Femur (tissue), 1 donor: ENCODE results near the gene SENP7.
"Not testable (repeated sequence)": the region's sequence is repeated elsewhere in the genome, so short reads cannot be mapped to it uniquely, and the experiment has no call there.

Experiments
- DNase-seq: peaks from one replicate; pipeline ENCODE4 v3.0.0-alpha.2; 2017

Gene SENP7

DNA sequence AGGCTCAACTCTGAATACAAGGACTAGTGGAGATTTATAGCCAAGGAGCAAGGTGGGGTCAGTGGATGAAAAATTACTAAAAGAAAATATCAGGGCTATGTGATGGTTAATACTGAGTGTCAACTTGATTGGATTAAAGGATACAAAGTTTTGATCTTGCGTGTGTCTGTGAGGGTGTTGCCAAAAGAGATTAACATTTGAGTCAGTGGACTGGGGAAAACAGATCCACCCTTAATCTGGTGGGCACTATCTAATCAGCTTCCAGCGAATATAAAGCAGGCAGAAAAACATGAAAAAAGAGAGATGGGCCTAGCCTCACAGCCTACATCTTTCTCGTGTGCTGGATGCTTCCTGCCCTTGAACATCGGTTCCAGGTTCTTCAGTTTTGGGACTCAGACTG, 14.4 kb upstream of the SENP7 start:
- DNase-seq: no peak

DNA sequence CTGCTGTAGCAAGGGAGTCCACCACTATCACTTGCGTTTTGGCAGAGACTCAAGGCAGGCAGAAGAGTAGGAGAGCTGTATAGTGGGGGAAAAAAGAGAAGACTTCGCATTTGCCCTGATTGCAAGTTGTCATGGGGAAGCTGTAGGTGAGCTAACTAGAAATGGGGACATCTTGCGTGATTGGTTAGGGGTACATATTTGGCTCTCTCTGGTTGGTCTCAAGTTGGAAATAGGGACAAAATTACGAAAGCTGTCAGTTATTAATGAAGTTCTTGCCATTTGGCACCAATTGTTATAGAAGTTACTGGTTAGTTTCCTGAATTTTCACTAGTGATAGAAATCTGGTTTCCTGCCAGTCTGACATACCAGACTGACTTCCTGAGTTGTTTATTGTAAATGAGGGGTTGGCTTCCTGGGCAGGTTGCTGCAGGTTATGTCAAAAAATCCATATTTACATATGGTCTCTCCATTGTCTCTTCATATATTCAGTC, 8.2 kb upstream of the SENP7 start:
- no peak for DNase-seq

DNA sequence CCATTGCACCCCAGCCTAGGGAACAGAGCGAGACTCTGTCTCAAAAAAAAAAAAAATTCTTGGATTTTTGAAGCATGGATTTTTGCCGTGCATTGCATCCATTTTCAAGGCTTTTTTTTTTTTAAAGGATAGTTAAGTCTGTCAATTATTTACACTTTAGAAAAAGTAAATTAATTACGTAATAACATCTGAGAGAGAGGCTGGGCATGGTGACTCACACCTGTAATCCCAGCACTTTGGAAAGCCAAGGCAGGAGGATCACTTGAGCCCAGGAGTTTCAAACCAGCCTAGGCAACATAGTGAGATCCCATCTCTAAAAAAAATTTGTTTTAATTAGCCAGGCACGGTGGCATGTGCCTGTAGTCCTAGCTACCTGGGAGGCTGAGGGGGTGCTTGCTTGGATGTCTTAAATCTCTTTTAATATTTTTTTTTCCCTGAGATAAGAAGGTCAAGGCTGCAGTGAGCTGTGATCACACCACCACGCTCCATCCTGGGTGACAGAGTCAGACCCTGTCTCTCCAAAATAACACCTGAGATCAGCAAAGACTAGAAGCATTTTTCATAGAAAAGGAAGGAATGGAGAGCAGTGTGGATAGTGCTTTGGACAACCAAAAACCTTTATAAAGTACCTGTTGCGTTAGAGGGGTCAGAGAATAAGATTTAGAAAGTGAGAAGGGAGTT, 6.8 kb upstream of the SENP7 start:
- DNase-seq: no peak

- no peak for DNase-seq
Measured at GRCh38 chr3:101518421-101518871, 5.4 kb upstream of the SENP7 start.

DNA sequence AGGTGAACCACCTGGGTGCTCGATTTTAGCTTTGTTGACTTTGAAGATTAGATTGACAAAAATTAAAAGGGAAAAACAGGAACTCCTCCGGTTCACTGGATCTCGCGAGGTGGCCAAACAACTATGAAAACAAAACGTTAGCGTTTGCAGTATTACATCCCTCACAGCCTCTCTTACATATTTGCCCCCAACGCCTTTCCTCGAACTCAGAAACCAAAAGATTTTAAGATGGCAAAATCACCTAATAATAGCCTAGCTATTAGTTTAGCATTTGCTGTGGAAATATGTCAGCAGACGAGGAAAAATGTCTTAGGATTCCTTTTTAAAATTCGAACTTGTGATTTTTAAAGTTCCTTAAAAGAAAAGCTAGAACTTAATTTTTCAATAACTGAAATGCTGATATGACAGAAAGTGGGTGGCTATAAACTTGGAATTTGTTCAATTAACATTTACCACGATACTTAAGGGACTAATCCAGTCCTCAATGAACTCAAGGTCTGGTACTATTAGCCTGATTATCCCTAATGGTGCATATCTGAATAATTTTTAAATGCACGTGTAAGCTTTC, 491 bp upstream of the SENP7 start:
- DNase-seq: no peak

DNA sequence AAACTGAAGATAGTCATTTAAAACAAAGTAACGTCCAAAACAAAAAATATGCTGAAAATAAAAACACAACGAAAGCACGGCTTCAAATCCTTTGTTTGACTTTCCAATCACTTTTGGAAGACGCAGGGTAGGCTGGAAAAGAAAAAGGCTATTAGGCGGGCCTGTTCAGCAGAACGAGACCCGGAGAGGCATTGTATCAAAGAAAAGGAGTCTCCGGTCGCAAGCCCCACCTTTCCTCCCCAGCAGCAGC, 691 bp downstream of the SENP7 start:
- DNase-seq: no peak

DNA sequence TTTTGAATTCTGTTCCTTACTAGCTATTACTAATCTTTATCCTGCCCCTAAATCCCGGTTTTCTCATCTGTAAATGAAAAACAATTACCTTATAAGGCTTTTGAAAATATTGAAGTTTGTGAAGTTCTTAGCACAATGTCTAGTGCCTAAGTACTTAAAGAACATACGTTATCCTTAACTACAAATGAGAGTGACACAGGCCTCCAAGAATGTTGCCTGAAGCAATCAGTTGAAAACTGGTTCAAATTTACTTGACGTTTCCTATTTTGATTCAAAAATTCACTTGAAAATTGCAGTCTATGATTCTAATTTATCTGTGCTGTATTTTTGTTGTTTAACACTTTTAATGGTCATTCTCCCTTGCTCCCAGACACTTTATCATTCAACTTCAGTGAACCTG, 3.2 kb downstream of the SENP7 start:
- no peak for DNase-seq

- no peak for DNase-seq
Measured at GRCh38 chr3:101509281-101509680, 3.7 kb downstream of the SENP7 start.

GRCh38 chr3:101501783-101502182, 11.2 kb downstream of the SENP7 start:
- DNase-seq: no peak

- no peak for DNase-seq
Measured at GRCh38 chr3:101500208-101500607, 12.8 kb downstream of the SENP7 start.

GRCh38 chr3:101497803-101498202, 15.2 kb downstream of the SENP7 start:
- DNase-seq: no peak

GRCh38 chr3:101495552-101495951, 17.5 kb downstream of the SENP7 start:
- no peak for DNase-seq

GRCh38 chr3:101484805-101485620, 28.0 kb downstream of the SENP7 start:
- DNase-seq: no peak

DNA sequence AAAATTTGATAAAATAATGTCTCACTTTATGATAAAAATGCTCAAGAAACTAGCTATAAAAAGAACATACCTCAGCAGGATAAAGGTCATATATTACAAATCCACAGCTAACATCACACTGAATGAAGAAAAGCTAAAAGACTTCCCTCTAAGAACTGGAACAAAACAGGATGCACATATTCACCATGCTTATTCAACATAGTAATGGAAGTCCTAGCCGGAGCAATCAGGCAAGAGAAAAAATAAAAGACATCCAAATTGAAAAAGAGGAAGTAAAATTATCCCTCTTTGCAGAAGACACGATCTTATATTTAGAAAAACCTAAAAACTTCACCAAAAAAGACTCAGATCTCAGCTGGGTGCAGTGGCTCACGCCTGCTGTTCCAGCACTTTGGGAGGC, 34.0 kb downstream of the SENP7 start:
- DNase-seq: no peak

- not testable (repeated sequence) for DNase-seq
Measured at GRCh38 chr3:101474841-101475552, 38.0 kb downstream of the SENP7 start.

DNA sequence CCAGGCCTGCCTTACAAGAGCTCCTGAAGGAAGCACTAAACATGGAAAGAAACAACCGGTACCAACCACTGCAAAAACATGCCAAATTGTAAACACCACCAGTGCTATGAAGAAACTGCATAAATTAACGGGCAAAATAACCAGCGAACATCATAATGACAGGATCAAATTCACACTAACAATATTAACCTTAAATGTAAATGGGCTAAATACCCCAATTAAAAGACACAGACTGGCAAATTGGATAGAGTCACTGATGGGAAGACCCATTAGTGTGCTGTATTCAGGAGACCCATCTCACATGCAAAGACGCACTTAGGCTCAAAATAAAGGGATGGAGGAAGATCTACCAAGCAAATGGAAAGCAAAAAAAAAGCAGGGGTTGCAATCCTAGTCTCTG, 44.3 kb downstream of the SENP7 start:
- DNase-seq: not testable (repeated sequence)

DNA sequence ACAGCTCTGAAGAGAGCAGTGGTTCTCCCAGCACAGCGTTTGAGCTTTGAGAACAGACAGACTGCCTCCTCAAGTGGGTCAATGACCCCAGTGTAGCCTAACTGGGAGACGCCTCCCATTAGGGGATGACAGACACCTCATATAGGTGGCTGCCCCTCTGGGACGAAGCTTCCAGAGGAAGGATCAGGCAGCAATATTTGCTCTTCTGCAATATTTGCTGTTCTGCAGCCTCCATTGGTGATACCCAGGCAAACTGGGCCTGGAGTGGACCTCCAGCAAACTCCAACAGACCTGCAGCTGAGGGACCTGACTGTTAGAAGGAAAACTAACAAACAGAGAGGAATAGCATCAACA, 45.7 kb downstream of the SENP7 start:
- not testable (repeated sequence) for DNase-seq

GRCh38 chr3:101466465-101467309, 46.3 kb downstream of the SENP7 start:
- peak; percentile 13 for DNase-seq

GRCh38 chr3:101464235-101464634, 48.8 kb downstream of the SENP7 start:
- DNase-seq: no peak

GRCh38 chr3:101461451-101461850, 51.6 kb downstream of the SENP7 start:
- no peak for DNase-seq

- no peak for DNase-seq
Measured at GRCh38 chr3:101458387-101458786, 54.6 kb downstream of the SENP7 start.

DNA sequence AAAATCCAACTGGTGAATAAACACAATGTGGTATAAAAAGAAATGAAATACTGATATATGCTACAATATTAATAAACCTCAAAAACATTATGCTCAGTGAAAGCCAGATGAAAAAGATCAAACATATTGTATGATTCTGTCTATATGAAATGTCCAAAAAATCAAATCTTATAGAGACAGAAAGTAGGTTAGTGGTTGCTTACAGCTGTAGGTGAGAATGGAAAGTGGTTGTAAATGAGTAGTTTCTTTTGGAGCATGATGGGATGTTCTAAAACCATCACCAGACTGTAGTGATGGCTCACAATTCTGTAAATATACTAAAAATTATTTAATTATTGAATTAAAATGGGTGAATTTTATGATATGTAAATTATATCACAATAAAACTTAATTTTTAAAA, 58.4 kb downstream of the SENP7 start:
- DNase-seq: no peak

GRCh38 chr3:101453961-101454360, 59.1 kb downstream of the SENP7 start:
- DNase-seq: no peak
